ENCODE data around the gene TTC34.

The TTC34 gene

DNA sequence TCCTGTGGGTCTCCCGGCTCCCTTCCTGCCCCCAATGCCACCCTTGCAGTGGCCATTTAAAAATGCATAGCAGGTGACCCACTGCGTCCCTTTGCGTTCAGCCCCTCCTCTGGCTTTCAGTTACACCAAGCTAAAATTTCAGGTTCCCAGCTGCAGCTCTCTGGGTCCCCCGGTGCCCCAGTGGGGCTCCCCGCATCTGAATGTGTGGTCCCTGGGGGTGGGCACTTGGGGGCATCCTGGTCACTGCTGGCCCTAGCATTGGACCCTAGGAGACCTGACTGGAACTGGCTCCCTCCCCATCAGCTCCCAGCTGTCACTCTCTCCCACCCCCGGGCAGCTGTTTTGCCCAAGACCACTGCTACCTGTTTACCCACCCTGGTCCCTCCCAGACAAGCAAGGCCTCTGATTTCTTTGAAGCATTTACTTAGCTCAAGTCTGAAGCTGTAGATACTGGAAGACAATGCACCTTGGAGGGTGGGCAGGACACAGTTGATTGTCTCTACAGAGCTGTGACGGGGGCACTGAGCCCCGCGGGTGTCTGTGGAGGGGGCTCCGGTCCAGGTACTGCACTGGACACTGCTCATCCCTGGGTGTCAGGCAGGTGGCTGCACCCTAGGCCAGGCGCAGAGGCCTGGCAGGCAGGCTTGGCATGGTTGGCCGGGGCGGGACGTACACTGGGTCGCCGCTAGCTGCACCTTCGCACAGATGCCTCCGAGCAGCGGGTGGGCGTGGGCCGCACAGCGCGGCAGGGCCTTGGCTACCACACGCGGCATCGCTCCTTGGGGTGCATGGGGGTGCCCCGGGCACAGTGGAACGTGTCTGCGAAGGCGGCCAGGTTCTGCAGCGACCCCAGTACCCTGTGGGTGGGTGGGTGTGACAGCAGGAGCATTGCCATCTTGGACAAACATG lies 211.0 kb downstream of the TTC34 start:
- DNase-seq (ENCODE audit: low read depth in 3 of 3), result no peak

- no peak for DNase-seq (ENCODE audit: low read depth in 3 of 3)
Observed at GRCh38 chr1:2589431-2590232, 211.9 kb downstream of the TTC34 start.

GRCh38 chr1:2588661-2589430 lies 212.6 kb downstream of the TTC34 start:
- no peak for DNase-seq (ENCODE audit: low read depth in 3 of 3)

DNA sequence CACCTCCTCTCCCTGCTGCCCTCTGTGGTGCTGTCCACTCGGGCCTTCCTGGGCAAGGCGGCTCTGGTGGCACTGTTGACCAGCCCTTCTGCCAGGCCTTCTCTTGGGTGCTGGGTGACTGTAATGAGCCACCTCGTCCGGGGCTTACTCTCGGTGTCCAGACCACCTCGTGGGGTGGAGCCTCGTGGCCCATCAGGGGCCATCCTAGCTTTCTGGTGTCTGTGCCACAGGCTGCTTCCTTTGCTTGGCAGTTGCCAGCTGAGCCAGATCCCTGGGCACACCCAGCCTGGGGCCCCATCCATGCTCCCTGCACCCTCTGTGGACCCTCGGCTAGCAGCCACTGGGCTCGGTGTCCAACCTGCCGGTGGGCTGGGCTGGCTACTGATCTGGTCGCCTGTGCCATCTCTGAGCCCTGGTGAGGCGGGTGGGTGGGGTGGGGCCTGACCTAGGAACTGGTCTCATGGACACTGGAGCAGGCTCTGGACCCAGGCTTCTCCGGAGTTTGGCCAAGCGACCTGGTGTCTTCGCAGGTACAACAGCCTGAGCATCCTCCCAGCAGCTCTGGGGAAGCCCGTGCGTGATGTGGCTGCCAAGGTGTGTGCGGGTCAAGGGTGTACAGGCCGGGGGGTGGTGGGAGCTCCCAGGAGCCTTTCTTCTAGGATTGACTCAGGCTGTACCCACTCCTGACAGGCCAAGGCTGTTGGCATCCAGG lies 213.5 kb downstream of the TTC34 start:
- no peak for DNase-seq (ENCODE audit: low read depth in 3 of 3)

GRCh38 chr1:2587071-2587859 lies 214.2 kb downstream of the TTC34 start:
- DNase-seq (ENCODE audit: low read depth in 3 of 3), result no peak

GRCh38 chr1:2586154-2587070 lies 215.1 kb downstream of the TTC34 start, which contains the start of gene PRXL2B:
Gene PRXL2B, plus strand, starts transcription at chr1:2586777. Its CDS starts 109 bp downstream, at chr1:2586886.
- peak; percentile 94 to 98 (median 95) for DNase-seq (ENCODE audit: low read depth in 3 of 3)

Measured in stimulated activated CD4-positive, alpha-beta T cell treated with anti-CD3 and anti-CD28 coated beads, TNF-alpha, amount 100 ng/mL, for 4 hours (primary cell).